ENCODE results near the gene CYTH4. TPM values are rescaled to one million over a fixed set of nuclear protein-coding genes. Genes with fewer than 3 reads are reported as not detected.

Gene CYTH4
- total RNA-seq, 4 donors from 2014 or later = 1.9 to 10.3 (median 3.4) TPM

- intact Hi-C loops (cut with DNase I) = no loop called here
- no peaks in the 10 kb centered on the region for H3K36me3 ChIP-seq
- no peak overlapping the region for H3K4me3 ChIP-seq
- no peak for DNase-seq
- no peaks in the 10 kb centered on the region for H3K9me3 ChIP-seq
- WGBS, 2 donors = 50 to 65% methylated on average over 3 to 5 of the region's 5 CpGs
- H3K4me1 ChIP-seq = peaks cover 0 to 7% (median 0%) of the 10 kb centered on the region in 3 donors
- H3K27ac ChIP-seq = no peak overlapping the region
- TF ChIP-seq, protein P1, sequence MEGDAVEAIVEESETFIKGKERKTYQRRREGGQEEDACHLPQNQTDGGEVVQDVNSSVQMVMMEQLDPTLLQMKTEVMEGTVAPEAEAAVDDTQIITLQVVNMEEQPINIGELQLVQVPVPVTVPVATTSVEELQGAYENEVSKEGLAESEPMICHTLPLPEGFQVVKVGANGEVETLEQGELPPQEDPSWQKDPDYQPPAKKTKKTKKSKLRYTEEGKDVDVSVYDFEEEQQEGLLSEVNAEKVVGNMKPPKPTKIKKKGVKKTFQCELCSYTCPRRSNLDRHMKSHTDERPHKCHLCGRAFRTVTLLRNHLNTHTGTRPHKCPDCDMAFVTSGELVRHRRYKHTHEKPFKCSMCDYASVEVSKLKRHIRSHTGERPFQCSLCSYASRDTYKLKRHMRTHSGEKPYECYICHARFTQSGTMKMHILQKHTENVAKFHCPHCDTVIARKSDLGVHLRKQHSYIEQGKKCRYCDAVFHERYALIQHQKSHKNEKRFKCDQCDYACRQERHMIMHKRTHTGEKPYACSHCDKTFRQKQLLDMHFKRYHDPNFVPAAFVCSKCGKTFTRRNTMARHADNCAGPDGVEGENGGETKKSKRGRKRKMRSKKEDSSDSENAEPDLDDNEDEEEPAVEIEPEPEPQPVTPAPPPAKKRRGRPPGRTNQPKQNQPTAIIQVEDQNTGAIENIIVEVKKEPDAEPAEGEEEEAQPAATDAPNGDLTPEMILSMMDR (IDR thresholded peaks at IDR 0.05) = no peak
- no peak for TF ChIP-seq POLR2A (IDR thresholded peaks at IDR 0.05)
- peaks cover 0 to 71% (median 0%) of the 10 kb centered on the region in 4 donors for H3K27me3 ChIP-seq
These were observed 4.0 kb upstream of the CYTH4 start for GRCh38 chr22:37278261-37278660.

DNA sequence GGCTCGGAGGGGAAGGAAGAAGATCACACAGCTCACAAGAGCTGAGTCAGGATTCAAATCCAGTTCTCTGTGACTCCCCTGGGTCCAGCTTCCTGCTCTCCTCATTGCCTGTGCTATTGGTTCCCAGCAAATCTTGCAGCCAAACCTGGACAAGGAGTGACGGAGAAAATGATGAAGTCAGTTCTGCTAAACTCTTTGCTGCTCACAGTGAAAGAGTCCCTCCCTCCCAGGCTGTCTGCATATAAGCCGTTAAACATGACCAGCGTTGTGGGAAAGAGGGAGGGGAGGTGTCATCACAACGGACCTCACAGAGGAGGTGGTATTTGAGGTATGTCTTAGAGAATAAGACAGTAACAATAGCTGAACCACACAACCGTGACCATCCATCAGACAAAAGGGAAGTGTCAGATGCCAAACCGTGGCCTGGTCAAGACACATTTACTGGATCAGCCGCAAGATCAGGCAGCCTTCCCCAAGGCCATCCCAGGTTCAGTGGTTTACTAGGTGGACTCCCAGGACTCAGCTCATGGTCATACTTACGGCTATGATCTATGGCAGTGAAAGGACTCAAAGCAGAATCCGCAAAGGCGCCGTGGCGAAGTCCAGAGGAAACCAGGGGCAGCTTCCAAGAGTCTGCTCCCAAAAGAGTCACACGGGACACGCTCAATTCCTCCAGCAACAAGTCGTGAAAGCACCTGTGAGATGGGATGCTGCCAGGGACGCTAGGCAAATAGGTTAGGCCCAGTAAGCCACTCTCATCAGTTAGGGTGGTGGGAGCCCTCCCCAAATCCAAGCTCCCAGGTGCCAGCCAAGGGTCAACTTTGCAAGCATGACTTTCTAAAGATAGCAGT, 2.8 kb upstream of the CYTH4 start:
- no peak for TF ChIP-seq POLR2A (IDR thresholded peaks at IDR 0.05)
- TF ChIP-seq, protein P1 (IDR thresholded peaks at IDR 0.05) = no peak
- Histone ChIP-seq H3K27me3 (peaks cover 0 to 71% (median 0%) of the 10 kb centered on the region in 4 donors), H3K9me3 (no peaks in the 10 kb centered on the region), H3K4me1 (peaks cover 0 to 7% (median 0%) of the 10 kb centered on the region in 3 donors), H3K4me3 (no peak overlapping the region), H3K27ac (no peak overlapping the region), H3K36me3 (no peaks in the 10 kb centered on the region)
- DNase-seq = no peak
- 62 to 76% methylated on average over 6 to 16 of the region's 17 CpGs for WGBS, 2 donors
- intact Hi-C loops (cut with DNase I) = no loop called here

DNA sequence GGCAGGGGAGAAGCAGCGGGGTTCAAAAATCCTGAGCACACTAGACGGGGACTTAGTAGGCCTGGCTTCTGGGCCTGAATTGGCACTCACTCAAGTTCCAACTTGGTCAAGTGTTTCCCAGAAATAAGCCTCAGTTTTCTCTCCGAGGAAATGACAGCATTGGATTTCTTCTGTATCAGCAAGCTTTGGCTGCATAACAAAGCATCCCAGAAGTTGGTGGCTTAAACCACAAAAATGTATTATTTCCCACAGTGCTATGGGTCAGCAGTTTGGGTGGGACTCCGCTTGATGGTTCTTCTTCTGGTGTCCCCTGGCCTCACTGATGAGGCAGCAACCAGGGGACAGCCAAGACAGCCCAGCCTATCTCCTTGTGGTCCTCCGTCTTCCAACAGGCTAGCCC, 1.6 kb upstream of the CYTH4 start:
- H3K4me1 ChIP-seq = peaks cover 0 to 7% (median 4%) of the 10 kb centered on the region in 3 donors
- TF ChIP-seq, protein P1 (IDR thresholded peaks at IDR 0.05) = no peak
- TF ChIP-seq POLR2A (IDR thresholded peaks at IDR 0.05) = no peak
- H3K4me3 ChIP-seq = no peak overlapping the region
- 89 to 100% methylated on average over 4 to 5 of the region's 5 CpGs for WGBS, 2 donors
- no peaks in the 10 kb centered on the region for H3K36me3 ChIP-seq
- no peaks in the 10 kb centered on the region for H3K9me3 ChIP-seq
- no peak for DNase-seq
- intact Hi-C loops (cut with DNase I) = no loop called here
- H3K27ac ChIP-seq = no peak overlapping the region
- peaks cover 0 to 73% (median 0%) of the 10 kb centered on the region in 4 donors for H3K27me3 ChIP-seq

DNA sequence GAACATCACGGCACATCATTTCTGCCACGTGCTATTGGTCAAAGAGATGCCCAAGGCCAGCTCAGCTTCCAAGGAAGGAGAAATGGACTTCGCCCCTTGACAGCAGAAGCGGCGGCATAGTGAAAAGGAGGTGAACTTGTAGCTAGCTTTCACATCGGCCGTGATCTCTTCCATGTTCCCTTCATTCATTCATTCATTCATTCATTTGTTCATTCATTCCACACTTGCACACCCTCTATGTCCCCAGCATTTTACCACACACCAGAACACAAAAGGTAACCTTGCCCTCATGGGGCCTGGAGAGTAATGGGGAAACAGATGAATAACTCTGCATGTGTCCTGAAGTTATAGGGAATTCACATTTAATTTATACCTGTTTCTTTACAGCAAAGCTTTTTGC, 1.1 kb upstream of the CYTH4 start:
- DNase-seq = no peak
- H3K4me3 ChIP-seq = no peak overlapping the region
- WGBS, 2 donors = 96 to 97% methylated on average over 7 of the region's 7 CpGs
- peaks cover 0 to 8% (median 7%) of the 10 kb centered on the region in 3 donors for H3K4me1 ChIP-seq
- intact Hi-C loops (cut with DNase I) = no loop called here
- TF ChIP-seq, protein P1 (IDR thresholded peaks at IDR 0.05) = no peak
- no peak for TF ChIP-seq POLR2A (IDR thresholded peaks at IDR 0.05)
- H3K36me3 ChIP-seq = no peaks in the 10 kb centered on the region
- H3K27ac ChIP-seq = no peak overlapping the region
- H3K27me3 ChIP-seq = peaks cover 0 to 73% (median 0%) of the 10 kb centered on the region in 4 donors
- no peaks in the 10 kb centered on the region for H3K9me3 ChIP-seq

DNA sequence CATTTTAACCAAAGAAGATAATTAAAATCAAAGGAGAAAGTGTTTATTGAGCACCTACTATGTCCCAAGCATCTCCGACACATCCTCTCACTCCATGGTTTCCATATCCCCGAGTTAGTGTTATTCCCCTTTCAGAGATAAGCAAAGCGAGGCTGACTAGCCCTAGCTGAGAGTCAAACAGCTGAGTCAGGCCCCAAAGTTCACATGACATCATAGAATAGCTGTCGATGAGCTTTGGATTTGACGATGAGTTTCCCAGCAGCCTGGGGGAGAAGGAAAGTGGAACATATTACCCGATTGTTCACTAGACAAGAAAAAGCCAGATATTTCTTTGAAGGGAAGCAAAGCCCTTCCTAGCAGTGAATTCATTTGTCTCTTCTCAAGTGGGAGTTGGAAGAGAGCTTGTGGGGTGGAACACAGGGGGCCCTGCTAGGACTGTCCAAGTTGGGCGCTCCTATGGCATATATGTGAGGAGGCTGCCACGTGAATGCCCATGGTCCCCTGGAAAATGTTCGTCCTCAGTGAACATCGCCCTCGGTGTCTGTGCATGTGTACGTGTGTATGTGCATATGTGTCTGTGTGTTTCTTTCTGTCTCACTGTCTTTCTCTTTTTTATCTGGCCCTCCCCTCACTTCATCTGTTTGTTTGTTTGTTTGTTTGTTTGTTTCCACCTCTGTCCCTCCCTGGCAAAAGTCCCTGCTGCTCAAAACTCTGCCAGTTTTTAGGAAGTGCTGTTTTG, 493 bp upstream of the CYTH4 start:
- Histone ChIP-seq H3K36me3 (no peaks in the 10 kb centered on the region), H3K4me1 (peaks cover 0 to 8% (median 7%) of the 10 kb centered on the region in 3 donors), H3K27me3 (peaks cover 0 to 75% (median 0%) of the 10 kb centered on the region in 4 donors), H3K4me3 (peak overlapping the region in 2 of 4 donors; percentile 44 to 63), H3K27ac (peak overlapping the region in 3 of 4 donors; percentile 44 to 84 (median 78)), H3K9me3 (no peaks in the 10 kb centered on the region)
- no peak for DNase-seq
- intact Hi-C loops (cut with DNase I) = no loop called here
- WGBS, 2 donors = 49 to 72% methylated on average over 11 to 12 of the region's 12 CpGs
- TF ChIP-seq POLR2A (IDR thresholded peaks at IDR 0.05) = no peak
- TF ChIP-seq, protein P1 (IDR thresholded peaks at IDR 0.05) = no peak
